SU-DHL-6 (cell line): ENCODE measurements around the gene BUD23.

Experiments used
- H2AFZ ChIP-seq: fragments of 200-600 bp; sonication (generic); 2 replicates; pipeline ENCODE4 v1.6.1; 2014; ENCODE audit warnings: low read depth, mild to moderate bottlenecking, moderate library complexity, mixed read lengths, antibody characterized with exemption, low read length; ENCODE audit not compliant: severe bottlenecking
- H3F3A ChIP-seq: fragments of 200-600 bp; shearing (Covaris generic); 2 replicates; pipeline ENCODE4 v1.6.0; 2016; ENCODE audit warnings: antibody characterized with exemption, mild to moderate bottlenecking; ENCODE audit not compliant: insufficient read depth
- H3K27ac ChIP-seq: fragments of 200-600 bp; sonication (generic); 2 replicates; pipeline ENCODE4 v1.5.1; 2016; ENCODE audit warnings: low read depth, mild to moderate bottlenecking, low read length, moderate library complexity, mixed read lengths
- H3K27me3 ChIP-seq: fragments of 200-600 bp; sonication (generic), shearing (Covaris generic); 2 replicates; pipeline ENCODE4 v1.6.0; 2014; ENCODE audit warnings: mild to moderate bottlenecking, low read length
- H3K36me3 ChIP-seq: fragments of 200-600 bp; sonication (generic); 2 replicates; pipeline ENCODE4 v1.6.1; 2014; ENCODE audit warnings: mild to moderate bottlenecking, low read length, mixed read lengths
- H3K4me2 ChIP-seq: fragments of 300-600, 200-600 bp; shearing (Covaris generic), sonication (generic); 2 replicates; pipeline ENCODE4 v1.6.0; 2014; ENCODE audit warnings: low read length, low read depth, mild to moderate bottlenecking; ENCODE audit not compliant: poor library complexity, severe bottlenecking
- H3K4me3 ChIP-seq: fragments of 200-600 bp; sonication (generic); 2 replicates; pipeline ENCODE4 v1.5.1; 2014; ENCODE audit warnings: antibody characterized with exemption, low read length, mild to moderate bottlenecking, mixed read lengths; ENCODE audit not compliant: insufficient read depth, poor library complexity, severe bottlenecking
- H3K79me2 ChIP-seq: fragments of 200-600 bp; sonication (generic); 2 replicates; pipeline ENCODE4 v1.6.1; 2014; ENCODE audit warnings: mild to moderate bottlenecking, low read length, moderate library complexity; ENCODE audit not compliant: insufficient read depth
- H3K9ac ChIP-seq: fragments of 200-600 bp; sonication (generic); 2 replicates; pipeline ENCODE4 v1.7.0; 2014; ENCODE audit warnings: mild to moderate bottlenecking, low read length
- H3K9me2 ChIP-seq: fragments of 200-600 bp; sonication (generic); replicated peaks from 2 replicates; pipeline ENCODE4 v1.6.1; 2014; ENCODE audit warnings: low read length; ENCODE audit not compliant: insufficient read depth
- H3K9me3 ChIP-seq: fragments of 200-600 bp; sonication (generic); 2 replicates; pipeline ENCODE4 v1.6.1; 2014; ENCODE audit warnings: low read length, mixed read lengths; ENCODE audit not compliant: insufficient read depth
- H4K20me1 ChIP-seq: fragments of 200-600 bp; sonication (generic); 2 replicates; pipeline ENCODE4 v1.6.1; 2014; ENCODE audit warnings: low read depth, mild to moderate bottlenecking, antibody characterized with exemption, low read length, moderate library complexity, mixed read lengths
- EZH2phosphoT487 ChIP-seq: fragments of 200-600 bp; sonication (generic), shearing (Covaris generic); conservative IDR thresholded peaks from 2 replicates; pipeline ENCODE4 v1.6.1; 2018; ENCODE audit warnings: mild to moderate bottlenecking, antibody characterized with exemption, low read length, moderate library complexity, mixed read lengths
- TF ChIP-seq, protein P1 (sequence below): fragments of 200-600 bp; sonication (generic); IDR thresholded peaks from one replicate; pipeline ENCODE4 v1.5.1; 2017; ENCODE audit warnings: antibody characterized with exemption, mild to moderate bottlenecking, low read length, moderate library complexity; ENCODE audit not compliant: insufficient read depth, poor library complexity, severe bottlenecking

Gene BUD23

DNA sequence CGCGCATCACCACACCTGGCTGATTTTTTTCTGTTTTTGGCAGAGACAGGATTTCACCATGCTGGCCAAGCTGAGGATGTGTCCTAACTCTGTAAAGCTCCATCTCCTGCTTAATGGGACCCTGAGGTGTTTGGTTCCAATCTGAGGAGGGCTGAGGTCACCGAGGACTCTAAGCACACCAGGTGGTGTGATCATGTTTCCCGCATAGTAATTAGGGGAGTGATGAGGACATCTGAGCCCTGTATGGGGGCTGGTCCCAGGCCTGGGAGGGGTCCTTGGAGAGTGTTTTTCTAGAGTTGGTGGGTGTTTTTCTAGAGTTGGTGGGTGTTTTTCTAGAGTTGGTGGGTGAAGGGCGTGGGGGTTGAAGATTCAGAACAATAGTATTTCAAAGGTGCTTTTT lies 58.2 kb downstream of the BUD23 start:
- Histone ChIP-seq H3K79me2 (peaks cover 9% of the 10 kb centered on the region; the same call in 1 of the 2 replicates), H2AFZ (no peak overlapping the region), H3K9ac (no peak overlapping the region), H3K36me3 (no peaks in the 10 kb centered on the region), H3K9me3 (no peaks in the 10 kb centered on the region), H3K27ac (no peak overlapping the region), H4K20me1 (0 out of 2 replicates have a peak, but pooled peaks cover 3% of the 10 kb centered on the region), H3K4me3 (no peak overlapping the region), H3K27me3 (no peaks in the 10 kb centered on the region), H3K9me2 (no peaks in the 10 kb centered on the region), H3F3A (no peaks in the 10 kb centered on the region), H3K4me2 (no peak overlapping the region)
- TF ChIP-seq EZH2phosphoT487: no peak
- TF ChIP-seq, protein P1, sequence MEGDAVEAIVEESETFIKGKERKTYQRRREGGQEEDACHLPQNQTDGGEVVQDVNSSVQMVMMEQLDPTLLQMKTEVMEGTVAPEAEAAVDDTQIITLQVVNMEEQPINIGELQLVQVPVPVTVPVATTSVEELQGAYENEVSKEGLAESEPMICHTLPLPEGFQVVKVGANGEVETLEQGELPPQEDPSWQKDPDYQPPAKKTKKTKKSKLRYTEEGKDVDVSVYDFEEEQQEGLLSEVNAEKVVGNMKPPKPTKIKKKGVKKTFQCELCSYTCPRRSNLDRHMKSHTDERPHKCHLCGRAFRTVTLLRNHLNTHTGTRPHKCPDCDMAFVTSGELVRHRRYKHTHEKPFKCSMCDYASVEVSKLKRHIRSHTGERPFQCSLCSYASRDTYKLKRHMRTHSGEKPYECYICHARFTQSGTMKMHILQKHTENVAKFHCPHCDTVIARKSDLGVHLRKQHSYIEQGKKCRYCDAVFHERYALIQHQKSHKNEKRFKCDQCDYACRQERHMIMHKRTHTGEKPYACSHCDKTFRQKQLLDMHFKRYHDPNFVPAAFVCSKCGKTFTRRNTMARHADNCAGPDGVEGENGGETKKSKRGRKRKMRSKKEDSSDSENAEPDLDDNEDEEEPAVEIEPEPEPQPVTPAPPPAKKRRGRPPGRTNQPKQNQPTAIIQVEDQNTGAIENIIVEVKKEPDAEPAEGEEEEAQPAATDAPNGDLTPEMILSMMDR: no peak

DNA sequence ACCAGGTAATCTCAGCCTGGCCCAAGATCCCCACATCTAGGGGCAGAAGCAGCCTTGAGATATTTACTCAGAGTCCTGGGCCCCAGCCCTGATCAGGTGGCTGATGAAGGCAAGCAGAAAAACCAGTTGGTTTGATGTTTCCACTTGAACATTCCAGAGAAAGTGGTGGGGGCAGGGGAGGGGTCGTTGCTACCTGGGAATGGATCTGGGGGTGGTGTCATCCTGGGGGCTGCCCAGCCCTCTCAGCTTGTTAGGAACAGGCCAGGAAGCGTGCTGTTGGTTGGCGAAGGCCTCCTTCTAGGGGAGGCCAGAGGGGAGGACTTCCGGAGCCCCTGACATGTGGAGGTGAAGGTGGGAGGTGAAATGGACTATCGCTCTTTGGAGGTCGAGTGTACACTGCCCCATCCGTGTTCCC lies 58.9 kb downstream of the BUD23 start:
- Histone ChIP-seq H3K4me3 (no peak overlapping the region), H3K27me3 (no peaks in the 10 kb centered on the region), H2AFZ (no peak overlapping the region), H3K9me2 (no peaks in the 10 kb centered on the region), H3K27ac (no peak overlapping the region), H3K9me3 (no peaks in the 10 kb centered on the region), H3K9ac (no peak overlapping the region), H3K79me2 (peaks cover 9% of the 10 kb centered on the region; the same call in 1 of the 2 replicates), H4K20me1 (0 out of 2 replicates have a peak, but pooled peaks cover 3% of the 10 kb centered on the region), H3F3A (no peaks in the 10 kb centered on the region), H3K4me2 (no peak overlapping the region), H3K36me3 (no peaks in the 10 kb centered on the region)
- TF ChIP-seq, protein P1: no peak
- TF ChIP-seq EZH2phosphoT487: no peak

DNA sequence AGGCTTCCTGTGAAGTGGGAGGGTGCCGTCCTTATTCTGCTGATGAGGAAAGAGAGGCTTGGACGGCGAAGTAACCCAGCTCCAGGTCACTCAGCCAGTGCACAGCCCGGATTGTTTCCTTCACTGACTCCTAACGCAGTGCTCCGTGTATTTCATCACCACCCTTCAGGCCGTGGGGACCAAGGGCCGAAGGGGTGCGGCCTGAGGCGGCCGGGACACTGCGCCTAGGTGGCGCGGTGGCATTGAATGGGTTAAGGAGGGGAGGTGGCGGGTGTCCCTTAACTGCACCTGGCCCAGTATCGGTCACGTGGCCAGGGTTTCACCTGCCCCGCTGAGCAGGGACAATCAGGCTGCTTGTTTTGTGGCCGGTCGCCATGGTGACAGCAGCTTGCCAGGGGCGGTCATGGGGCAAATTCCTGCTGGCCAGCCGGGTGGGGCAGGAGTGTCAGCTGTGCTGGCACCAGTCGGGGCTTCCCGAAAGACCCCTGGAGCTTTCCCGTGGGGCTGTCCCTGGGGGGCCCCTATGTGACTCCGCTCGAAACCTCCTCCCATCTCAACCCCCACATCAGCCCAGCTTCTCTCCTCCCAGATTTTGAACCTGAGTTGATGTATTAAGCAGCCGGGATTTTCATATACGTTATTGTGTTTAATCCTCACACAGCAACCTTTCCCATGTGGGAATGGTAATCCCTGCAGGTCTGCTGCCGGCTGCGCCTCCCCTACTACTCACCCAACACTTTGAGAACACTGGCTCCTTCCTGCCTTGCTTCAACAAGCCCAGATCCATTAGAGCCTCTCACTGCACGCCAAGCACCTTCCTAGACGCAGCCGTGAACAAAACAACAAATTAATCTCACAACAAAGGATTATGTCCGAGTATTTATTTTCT lies 59.6 kb downstream of the BUD23 start:
- H3K9me2 ChIP-seq: no peaks in the 10 kb centered on the region
- TF ChIP-seq EZH2phosphoT487: no peak
- H3K79me2 ChIP-seq: peaks cover 4% of the 10 kb centered on the region; the same call in 1 of the 2 replicates
- H3K36me3 ChIP-seq: no peaks in the 10 kb centered on the region
- H3K9ac ChIP-seq: no peak overlapping the region
- no peak overlapping the region for H3K4me2 ChIP-seq
- H4K20me1 ChIP-seq: no peaks in the 10 kb centered on the region
- H3F3A ChIP-seq: no peaks in the 10 kb centered on the region
- H3K27me3 ChIP-seq: no peaks in the 10 kb centered on the region
- no peak overlapping the region for H3K27ac ChIP-seq
- no peak overlapping the region for H2AFZ ChIP-seq
- H3K4me3 ChIP-seq: no peak overlapping the region
- no peaks in the 10 kb centered on the region for H3K9me3 ChIP-seq

DNA sequence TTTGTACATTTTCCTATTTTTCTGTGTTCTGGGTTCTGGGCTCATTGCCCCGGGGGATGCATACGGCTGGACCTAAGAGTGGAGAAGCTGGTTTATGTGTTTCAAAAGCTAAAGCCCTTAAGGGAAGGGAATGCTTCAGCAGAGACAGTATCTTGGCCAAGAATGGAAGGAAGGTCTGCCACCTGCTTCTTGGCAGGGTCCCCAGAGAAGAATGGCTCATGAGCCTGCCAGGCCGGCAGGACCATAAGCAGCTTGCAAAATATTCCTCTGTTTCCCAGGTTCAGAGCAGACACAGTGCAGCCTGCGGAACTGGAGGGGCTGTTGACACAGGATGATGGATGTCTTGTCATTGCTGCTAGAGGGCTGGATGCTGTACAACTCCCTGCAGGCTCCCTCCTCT lies 63.0 kb downstream of the BUD23 start:
- Histone ChIP-seq H3K27ac (no peak overlapping the region), H3K27me3 (no peaks in the 10 kb centered on the region), H3K9me2 (no peaks in the 10 kb centered on the region), H2AFZ (no peak overlapping the region), H3K9ac (no peak overlapping the region), H4K20me1 (no peaks in the 10 kb centered on the region), H3K9me3 (no peaks in the 10 kb centered on the region), H3K79me2 (no peaks in the 10 kb centered on the region), H3K4me2 (no peak overlapping the region), H3K4me3 (no peak overlapping the region), H3K36me3 (no peaks in the 10 kb centered on the region), H3F3A (no peaks in the 10 kb centered on the region)
- TF ChIP-seq, protein P1: no peak
- no peak for TF ChIP-seq EZH2phosphoT487
